HepG2 (cell line): ENCODE results near the gene TM9SF4. TPM values are rescaled to one million over a fixed set of nuclear protein-coding genes. Genes with fewer than 3 reads are reported as not detected.

ENCODE experiments used
- CBX2 ChIP-seq, 2 experiments: fragments of 200-600 bp in 1 of 2; sonication (generic); formaldehyde crosslinking in 1 of 2; IDR thresholded peaks; 2 replicates each; pipeline versions ENCODE4 v1.7.0 to v1.8.1; 2018 to 2022; ENCODE audit warnings: low read depth in 2 of 2, low read length in 1 of 2, mild to moderate bottlenecking in 1 of 2, missing genetic modification reagents in 1 of 2
- ERF ChIP-seq: IDR thresholded peaks from 2 replicates; pipeline ENCODE4 v1.6.1; 2018; ENCODE audit warnings: missing biosample characterization, missing genetic modification reagents
- FOXJ3 ChIP-seq: sonication (generic); formaldehyde crosslinking; IDR thresholded peaks from 2 replicates; pipeline ENCODE4 v1.4.0; 2020; ENCODE audit warnings: missing genetic modification reagents, mild to moderate bottlenecking, borderline replicate concordance
- FOXO1 ChIP-seq: sonication (generic); formaldehyde crosslinking; IDR thresholded peaks from 2 replicates; pipeline ENCODE4 v1.4.0; 2020; ENCODE audit warnings: missing genetic modification reagents
- GPN1 ChIP-seq: sonication (generic); formaldehyde crosslinking; IDR thresholded peaks from 2 replicates; pipeline ENCODE4 v1.5.1; 2020; ENCODE audit warnings: missing genetic modification reagents, borderline replicate concordance
- HNF4A ChIP-seq: sonication (generic); formaldehyde crosslinking; IDR thresholded peaks from 2 replicates; pipeline ENCODE4 v1.4.0; 2020; ENCODE audit warnings: missing genetic modification reagents
- HOXA9 ChIP-seq: sonication (generic); formaldehyde crosslinking; IDR thresholded peaks from 2 replicates; pipeline ENCODE4 v1.8.1; 2022; ENCODE audit warnings: missing genetic modification reagents, mild to moderate bottlenecking, moderate library complexity, borderline replicate concordance
- JDP2 ChIP-seq: sonication (generic); formaldehyde crosslinking; IDR thresholded peaks from 2 replicates; pipeline ENCODE4 v1.8.1; 2022; ENCODE audit warnings: missing genetic modification reagents, borderline replicate concordance
- KLF11 ChIP-seq: IDR thresholded peaks from 2 replicates; pipeline ENCODE4 v1.6.1; 2016; ENCODE audit warnings: missing compliant biosample characterization
- NONO ChIP-seq, 2 experiments: fragments of 450-650 bp in 1 of 2; sonication (generic) in 1 of 2; formaldehyde crosslinking in 1 of 2; IDR thresholded peaks in 1 of 2; conservative IDR thresholded peaks in 1 of 2; 2 replicates each; pipeline versions ENCODE4 v1.6.1 to v1.8.0; 2017 to 2022; ENCODE audit warnings: mild to moderate bottlenecking in 1 of 2, missing genetic modification reagents in 1 of 2, moderate library complexity in 1 of 2
- PHB2 ChIP-seq: fragments of 450-650 bp; IDR thresholded peaks from 2 replicates; pipeline ENCODE4 v1.6.1; 2018; ENCODE audit not compliant: partially characterized antibody
- PITX1 ChIP-seq: sonication (generic); formaldehyde crosslinking; IDR thresholded peaks from 2 replicates; pipeline ENCODE4 v1.5.1; 2020; ENCODE audit warnings: mild to moderate bottlenecking, missing genetic modification reagents
- SAFB2 ChIP-seq: sonication (generic); formaldehyde crosslinking; IDR thresholded peaks from 2 replicates; pipeline ENCODE4 v1.5.1; 2020; ENCODE audit warnings: missing genetic modification reagents, low read depth, mild to moderate bottlenecking, borderline replicate concordance
- STAG1 ChIP-seq: sonication (generic); formaldehyde crosslinking; IDR thresholded peaks from 2 replicates; pipeline ENCODE4 v1.4.0; 2020; ENCODE audit warnings: missing genetic modification reagents
- WIZ ChIP-seq: sonication (generic); formaldehyde crosslinking; IDR thresholded peaks from 2 replicates; pipeline ENCODE4 v1.5.1; 2020; ENCODE audit warnings: mild to moderate bottlenecking, missing genetic modification reagents
- ZKSCAN1 ChIP-seq: fragments of 150-350 bp; IDR thresholded peaks from 2 replicates; pipeline ENCODE4 v1.6.1; 2014; ENCODE audit warnings: low read length
- ZNF180 ChIP-seq: sonication (generic); formaldehyde crosslinking; IDR thresholded peaks from 2 replicates; pipeline ENCODE4 v1.4.0; 2020; ENCODE audit warnings: low read depth, missing genetic modification reagents, borderline replicate concordance
- ZNF329 ChIP-seq: sonication (generic); formaldehyde crosslinking; IDR thresholded peaks from 2 replicates; pipeline ENCODE4 v1.9.0; 2021; ENCODE audit warnings: low read depth, mild to moderate bottlenecking, missing genetic modification reagents
- ZNF564 ChIP-seq: sonication (generic); formaldehyde crosslinking; IDR thresholded peaks from 2 replicates; pipeline ENCODE4 v1.8.1; 2023; ENCODE audit warnings: mild to moderate bottlenecking, missing genetic modification reagents
- ZNF629 ChIP-seq: sonication (generic); formaldehyde crosslinking; conservative IDR thresholded peaks from 2 replicates; pipeline ENCODE4 v1.5.0; 2020; ENCODE audit warnings: missing genetic modification reagents
- ZNF740 ChIP-seq: sonication (generic); formaldehyde crosslinking; IDR thresholded peaks from 2 replicates; pipeline ENCODE4 v1.4.0; 2020; ENCODE audit warnings: missing genetic modification reagents
- ZUFSP ChIP-seq: sonication (generic); formaldehyde crosslinking; IDR thresholded peaks from 2 replicates; pipeline ENCODE4 v1.9.0; 2021; ENCODE audit warnings: missing genetic modification reagents, mild to moderate bottlenecking, borderline replicate concordance
- polyA plus RNA-seq, 8 experiments: library from polyadenylated mRNA; depleted of rRNA in 3 of 8; stranded (reverse) in 7 of 8; unstranded in 1 of 8; fragments of >200 nt; fragmentation: Illumina TruSeq in 4 of 8; extraction: Trizol in 4 of 8; gene quantifications; 2 replicates each; pipeline versions ENCODE4 v1.2.1 to v1.2.3, GENCODE V29; 2011 to 2016; ENCODE audit warnings: low read depth in 4 of 8, missing spikeins in 1 of 8, mixed read lengths in 1 of 8; ENCODE audit not compliant: insufficient read depth in 1 of 8
- total RNA-seq, 5 experiments: library from RNA; depleted of rRNA; stranded (reverse); fragments of >200 nt; fragmentation: Illumina TruSeq; extraction: Trizol; gene quantifications; 2 replicates each; pipeline ENCODE4 v1.2.3, GENCODE V29; 2016; ENCODE audit warnings: low read depth in 1 of 5
- TF ChIP-seq, protein P1 (sequence below): IDR thresholded peaks from 2 replicates; pipeline ENCODE4 v1.6.1; 2012; ENCODE audit warnings: low read length, improper control_type of control experiment
- TF ChIP-seq, protein P2 (sequence below): IDR thresholded peaks from 2 replicates; pipeline ENCODE4 v1.6.1; 2016; ENCODE audit warnings: low read depth

TM9SF4 gene
- total and polyA plus RNA-seq, 2 of the 13 experiments (the other 11 are each of a cell fraction or from before 2014, with no cell fraction given), result 53.5 to 171 TPM

DNA sequence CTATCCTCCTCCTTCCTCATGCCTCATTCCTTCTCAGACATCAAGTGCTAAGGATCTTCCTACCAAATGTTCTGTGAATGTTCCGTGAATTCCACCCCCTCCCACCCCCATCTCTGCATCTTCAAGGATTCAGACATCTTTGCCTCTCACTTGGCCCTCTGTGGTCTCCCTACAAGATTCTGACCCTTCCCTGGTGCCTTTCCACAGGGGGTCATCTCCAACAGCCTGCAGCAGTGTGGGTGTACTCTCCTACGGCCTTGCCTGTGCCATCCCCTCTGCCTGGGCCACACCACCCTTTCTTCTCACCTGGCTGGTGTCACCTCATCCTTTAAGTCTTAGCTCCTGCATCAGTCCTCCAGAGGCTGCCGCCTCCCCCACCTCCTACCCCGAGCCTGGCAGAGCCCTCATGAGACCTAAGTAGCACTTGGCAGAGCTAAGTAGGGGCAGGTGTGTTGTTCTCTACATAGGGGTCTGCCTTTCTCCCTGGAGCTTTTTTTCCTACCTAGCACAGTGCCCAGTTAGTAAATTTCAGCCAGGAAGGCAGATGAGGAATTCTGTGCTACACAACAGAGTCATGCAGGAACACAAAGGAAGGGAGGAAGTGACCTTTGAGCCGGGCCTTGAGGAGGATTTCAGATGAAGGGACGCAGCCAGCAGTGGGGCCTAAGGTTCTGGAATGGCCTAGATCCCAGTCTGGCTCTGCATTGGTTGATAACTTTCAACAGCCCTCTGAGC, 43.1 kb downstream of the TM9SF4 start (continued):
- TF ChIP-seq PITX1 (CRISPR knock-in tag) (peak; percentile 31; the same call in 1 of the 2 replicates), ZNF180 (no peak), FOXJ3 (CRISPR knock-in tag) (no peak), GPN1 (CRISPR knock-in tag) (no peak), CBX2 (IDR thresholded peaks at IDR 0.05; ENCODE audit: low read depth, low read length) (no peak), CBX2 (CRISPR knock-in tag; IDR thresholded peaks at IDR 0.05; ENCODE audit: low read depth) (no peak), JDP2 (CRISPR knock-in tag) (no peak), KLF11 (CRISPR knock-in tag) (no peak), ERF (CRISPR knock-in tag) (peak; percentile 73; the same call in 1 of the 2 replicates), WIZ (CRISPR knock-in tag) (no peak), ZUFSP (CRISPR knock-in tag) (no peak), HNF4A (peak; percentile 92), ZNF629 (no peak), ZNF740 (CRISPR knock-in tag) (no peak), ZNF329 (CRISPR knock-in tag) (no peak), SAFB2 (CRISPR knock-in tag) (no peak), ZKSCAN1 (no peak), STAG1 (no peak), PHB2 (no peak), HOXA9 (CRISPR knock-in tag) (no peak), ZNF564 (CRISPR knock-in tag) (no peak), FOXO1 (CRISPR knock-in tag) (no peak; the same call in 1 of the 2 replicates), NONO (IDR thresholded peaks at IDR 0.05) (no peak), NONO (CRISPR knock-in tag; conservative IDR thresholded peaks at IDR 0.05) (no peak)
- TF ChIP-seq, protein P1, sequence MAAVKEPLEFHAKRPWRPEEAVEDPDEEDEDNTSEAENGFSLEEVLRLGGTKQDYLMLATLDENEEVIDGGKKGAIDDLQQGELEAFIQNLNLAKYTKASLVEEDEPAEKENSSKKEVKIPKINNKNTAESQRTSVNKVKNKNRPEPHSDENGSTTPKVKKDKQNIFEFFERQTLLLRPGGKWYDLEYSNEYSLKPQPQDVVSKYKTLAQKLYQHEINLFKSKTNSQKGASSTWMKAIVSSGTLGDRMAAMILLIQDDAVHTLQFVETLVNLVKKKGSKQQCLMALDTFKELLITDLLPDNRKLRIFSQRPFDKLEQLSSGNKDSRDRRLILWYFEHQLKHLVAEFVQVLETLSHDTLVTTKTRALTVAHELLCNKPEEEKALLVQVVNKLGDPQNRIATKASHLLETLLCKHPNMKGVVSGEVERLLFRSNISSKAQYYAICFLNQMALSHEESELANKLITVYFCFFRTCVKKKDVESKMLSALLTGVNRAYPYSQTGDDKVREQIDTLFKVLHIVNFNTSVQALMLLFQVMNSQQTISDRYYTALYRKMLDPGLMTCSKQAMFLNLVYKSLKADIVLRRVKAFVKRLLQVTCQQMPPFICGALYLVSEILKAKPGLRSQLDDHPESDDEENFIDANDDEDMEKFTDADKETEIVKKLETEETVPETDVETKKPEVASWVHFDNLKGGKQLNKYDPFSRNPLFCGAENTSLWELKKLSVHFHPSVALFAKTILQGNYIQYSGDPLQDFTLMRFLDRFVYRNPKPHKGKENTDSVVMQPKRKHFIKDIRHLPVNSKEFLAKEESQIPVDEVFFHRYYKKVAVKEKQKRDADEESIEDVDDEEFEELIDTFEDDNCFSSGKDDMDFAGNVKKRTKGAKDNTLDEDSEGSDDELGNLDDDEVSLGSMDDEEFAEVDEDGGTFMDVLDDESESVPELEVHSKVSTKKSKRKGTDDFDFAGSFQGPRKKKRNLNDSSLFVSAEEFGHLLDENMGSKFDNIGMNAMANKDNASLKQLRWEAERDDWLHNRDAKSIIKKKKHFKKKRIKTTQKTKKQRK, result no peak
- TF ChIP-seq, protein P2, sequence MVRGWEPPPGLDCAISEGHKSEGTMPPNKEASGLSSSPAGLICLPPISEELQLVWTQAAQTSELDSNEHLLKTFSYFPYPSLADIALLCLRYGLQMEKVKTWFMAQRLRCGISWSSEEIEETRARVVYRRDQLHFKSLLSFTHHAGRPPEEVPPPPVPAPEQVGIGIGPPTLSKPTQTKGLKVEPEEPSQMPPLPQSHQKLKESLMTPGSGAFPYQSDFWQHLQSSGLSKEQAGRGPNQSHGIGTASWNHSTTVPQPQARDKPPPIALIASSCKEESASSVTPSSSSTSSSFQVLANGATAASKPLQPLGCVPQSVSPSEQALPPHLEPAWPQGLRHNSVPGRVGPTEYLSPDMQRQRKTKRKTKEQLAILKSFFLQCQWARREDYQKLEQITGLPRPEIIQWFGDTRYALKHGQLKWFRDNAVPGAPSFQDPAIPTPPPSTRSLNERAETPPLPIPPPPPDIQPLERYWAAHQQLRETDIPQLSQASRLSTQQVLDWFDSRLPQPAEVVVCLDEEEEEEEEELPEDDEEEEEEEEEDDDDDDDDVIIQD (CRISPR knock-in tag), result no peak
